K562 (cell line): ENCODE results near the gene NTSR1. TPM values are rescaled to one million over a fixed set of nuclear protein-coding genes. Genes with fewer than 3 reads are reported as not detected.

ENCODE experiments used
- BMI1 ChIP-seq: fragments of 150-350 bp; IDR thresholded peaks from 2 replicates; pipeline ENCODE4 v1.6.1; 2014; ENCODE audit warnings: low read length
- FOXM1 ChIP-seq, 2 experiments: fragments of 450-650 bp in 1 of 2; sonication (generic) in 1 of 2; formaldehyde crosslinking in 1 of 2; IDR thresholded peaks; 2 replicates each; pipeline versions ENCODE4 v1.6.1 to v1.9.0; 2017 to 2022; ENCODE audit warnings: low read depth in 2 of 2, mild to moderate bottlenecking in 2 of 2, missing genetic modification reagents in 1 of 2, moderate library complexity in 1 of 2
- MBD1 ChIP-seq: fragments of 250-450 bp; sonication (Bioruptor Pico); IDR thresholded peaks from 2 replicates; pipeline ENCODE4 v1.8.0; 2022; ENCODE audit warnings: inconsistent platforms
- MBD2 ChIP-seq: sonication (generic); IDR thresholded peaks from 2 replicates; pipeline ENCODE4 v1.6.1; 2016; ENCODE audit warnings: low read depth, borderline replicate concordance
- MCM5 ChIP-seq: fragments of 450-650 bp; IDR thresholded peaks from 2 replicates; pipeline ENCODE4 v1.6.1; 2016; ENCODE audit warnings: low read depth
- MCM7 ChIP-seq, 2 experiments: fragments of 450-650 bp; IDR thresholded peaks; 2 replicates each; pipeline ENCODE4 v1.6.1; 2016 to 2018
- NCOA2 ChIP-seq, 2 experiments: fragments of 450-650 bp; IDR thresholded peaks; 2 replicates each; pipeline ENCODE4 v1.6.1; 2018; ENCODE audit warnings: mild to moderate bottlenecking in 2 of 2, moderate library complexity in 1 of 2; ENCODE audit not compliant: partially characterized antibody in 2 of 2
- PCBP1 ChIP-seq: fragments of 200-400 bp; formaldehyde crosslinking; IDR thresholded peaks from 2 replicates; pipeline ENCODE4 v1.6.1; 2018; ENCODE audit warnings: mild to moderate bottlenecking, low read depth, low read length; ENCODE audit not compliant: poor library complexity, severe bottlenecking
- RBBP5 ChIP-seq: fragments of 200-600 bp; sonication (generic); IDR thresholded peaks from 2 replicates; pipeline ENCODE4 v1.6.1; 2012; ENCODE audit warnings: borderline replicate concordance, mild to moderate bottlenecking, low read length, control low read depth, inconsistent platforms; ENCODE audit not compliant: insufficient read depth, poor library complexity, severe bottlenecking
- SMAD4 ChIP-seq: fragments of 250-450 bp; sonication (Bioruptor Pico); conservative IDR thresholded peaks from 2 replicates; pipeline ENCODE4 v1.8.0; 2021; ENCODE audit warnings: inconsistent platforms, mild to moderate bottlenecking, moderate library complexity
- SMARCC2 ChIP-seq: fragments of 450-650 bp; IDR thresholded peaks from 2 replicates; pipeline ENCODE4 v1.6.1; 2017; ENCODE audit warnings: antibody characterized with exemption, moderate library complexity, mild to moderate bottlenecking, low read depth
- TAF15 ChIP-seq: fragments of 200-400 bp; formaldehyde crosslinking; IDR thresholded peaks from 2 replicates; pipeline ENCODE4 v1.6.1; 2017; ENCODE audit warnings: mild to moderate bottlenecking, low read depth, low read length, moderate library complexity
- TCF3 ChIP-seq: sonication (generic); formaldehyde crosslinking; IDR thresholded peaks from 2 replicates; pipeline ENCODE4 v1.4.0; 2020; ENCODE audit warnings: mild to moderate bottlenecking, missing genetic modification reagents
- ZBTB26 ChIP-seq: fragments of 450-650 bp; formaldehyde crosslinking; IDR thresholded peaks from 2 replicates; pipeline ENCODE4 v1.4.0; 2022; ENCODE audit warnings: missing genetic modification characterization
- ZFP30 ChIP-seq: fragments of 250-450 bp; sonication (Bioruptor Pico); IDR thresholded peaks from 2 replicates; pipeline ENCODE4 v1.8.0; 2022; ENCODE audit warnings: moderate library complexity, mild to moderate bottlenecking, inconsistent platforms, borderline replicate concordance
- ZNF174 ChIP-seq: fragments of 250-450 bp; sonication (Bioruptor Pico); IDR thresholded peaks from 2 replicates; pipeline ENCODE4 v1.4.0; 2020; ENCODE audit warnings: mild to moderate bottlenecking
- ZNF212 ChIP-seq: fragments of 450-650 bp; formaldehyde crosslinking; IDR thresholded peaks from 2 replicates; pipeline ENCODE4 v1.4.0; 2020; ENCODE audit warnings: mild to moderate bottlenecking
- ZNF507 ChIP-seq: conservative IDR thresholded peaks from 2 replicates; pipeline ENCODE4 v1.6.1; 2017; ENCODE audit warnings: missing genetic modification characterization, missing compliant biosample characterization
- ZNF586 ChIP-seq: fragments of 450-650 bp; formaldehyde crosslinking; conservative IDR thresholded peaks from 2 replicates; pipeline ENCODE4 v1.4.0; 2020; ENCODE audit warnings: mild to moderate bottlenecking, moderate library complexity
- polyA plus RNA-seq, 8 experiments: library from polyadenylated mRNA; depleted of rRNA in 4 of 8; stranded (reverse) in 5 of 8; unstranded in 3 of 8; fragments of >200 nt; fragmentation: Nextera tagmentation in 2 of 8; fragmentation: Illumina TruSeq in 1 of 8; extraction: Ambion mirVana in 2 of 8; extraction: Trizol in 1 of 8; gene quantifications; 2 replicates each; pipeline versions ENCODE4 v1.2.1 to v1.2.3, GENCODE V29; 2011 to 2014; ENCODE audit warnings: inconsistent platforms in 1 of 8, missing spikeins in 1 of 8
- total RNA-seq, 7 experiments: library from RNA; depleted of rRNA in 6 of 7; stranded (reverse); fragments of >200 nt in 6 of 7; fragmentation: Illumina TruSeq in 2 of 7; extraction: Trizol in 2 of 7; gene quantifications; 2 replicates each; pipeline versions ENCODE4 v1.2.1 to v1.2.3, GENCODE V29; 2011 to 2021; ENCODE audit warnings: low replicate concordance in 1 of 7
- TF ChIP-seq, protein P1 (sequence below), 2 experiments: fragments of 200-800 bp in 1 of 2; sonication (Bioruptor generic) in 1 of 2; sonication (generic) in 1 of 2; formaldehyde crosslinking in 1 of 2; IDR thresholded peaks in 1 of 2; conservative IDR thresholded peaks in 1 of 2; 2 replicates each; pipeline versions ENCODE4 v1.5.0 to v1.6.1; 2016 to 2020; ENCODE audit warnings: missing compliant biosample characterization in 1 of 2, missing genetic modification characterization in 1 of 2, missing genetic modification reagents in 1 of 2
- TF ChIP-seq, protein P2 (sequence below): fragments of 200-400 bp; formaldehyde crosslinking; IDR thresholded peaks from 2 replicates; pipeline ENCODE4 v1.6.1; 2017; ENCODE audit warnings: mild to moderate bottlenecking, low read depth, low read length, moderate library complexity

Gene NTSR1
- total and polyA plus RNA-seq, 9 of the 15 experiments (the other 6 are each of a cell fraction or from before 2014, with no cell fraction given), result 0.04 to 0.40 (median 0.13) TPM; not detected in 3

GRCh38 chr20:62794007-62794724 lies 85.5 kb downstream of the NTSR1 start (continued):
- TF ChIP-seq ZBTB26 (CRISPR knock-in tag) (no peak), MBD2 (peak; percentile 90), TAF15 (no peak), TCF3 (CRISPR knock-in tag) (no peak; the same call in 1 of the 2 replicates), ZFP30 (no peak), MCM5 (no peak), MCM7 (IDR thresholded peaks at IDR 0.05) (no peak), SMAD4 (CRISPR knock-in tag) (peak; percentile 23; the same call in 1 of the 2 replicates), FOXM1 (IDR thresholded peaks at IDR 0.05; ENCODE audit: low read depth) (no peak), FOXM1 (CRISPR knock-in tag; IDR thresholded peaks at IDR 0.05; ENCODE audit: low read depth) (0 out of 2 replicates have a peak, but pooled peaks have one; percentile 25), ZNF212 (CRISPR knock-in tag) (no peak), ZNF174 (CRISPR knock-in tag) (no peak), ZNF586 (CRISPR knock-in tag) (no peak), ZNF507 (no peak), BMI1 (no peak), MBD1 (CRISPR knock-in tag) (no peak), SMARCC2 (no peak), RBBP5 (no peak), PCBP1 (peak; percentile 90), NCOA2 (IDR thresholded peaks at IDR 0.05; ENCODE audit: partially characterized antibody in 2 of 2) (no peak)
- TF ChIP-seq, protein P1, sequence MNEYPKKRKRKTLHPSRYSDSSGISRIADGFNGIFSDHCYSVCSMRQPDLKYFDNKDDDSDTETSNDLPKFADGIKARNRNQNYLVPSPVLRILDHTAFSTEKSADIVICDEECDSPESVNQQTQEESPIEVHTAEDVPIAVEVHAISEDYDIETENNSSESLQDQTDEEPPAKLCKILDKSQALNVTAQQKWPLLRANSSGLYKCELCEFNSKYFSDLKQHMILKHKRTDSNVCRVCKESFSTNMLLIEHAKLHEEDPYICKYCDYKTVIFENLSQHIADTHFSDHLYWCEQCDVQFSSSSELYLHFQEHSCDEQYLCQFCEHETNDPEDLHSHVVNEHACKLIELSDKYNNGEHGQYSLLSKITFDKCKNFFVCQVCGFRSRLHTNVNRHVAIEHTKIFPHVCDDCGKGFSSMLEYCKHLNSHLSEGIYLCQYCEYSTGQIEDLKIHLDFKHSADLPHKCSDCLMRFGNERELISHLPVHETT (CRISPR knock-in tag; conservative IDR thresholded peaks at IDR 0.05 in 1 of 2, IDR thresholded peaks at IDR 0.05 in 1 of 2), result 0 out of 4 replicates have a peak, but pooled peaks of 1 of the 2 experiments have one; percentile 13
- TF ChIP-seq, protein P2, sequence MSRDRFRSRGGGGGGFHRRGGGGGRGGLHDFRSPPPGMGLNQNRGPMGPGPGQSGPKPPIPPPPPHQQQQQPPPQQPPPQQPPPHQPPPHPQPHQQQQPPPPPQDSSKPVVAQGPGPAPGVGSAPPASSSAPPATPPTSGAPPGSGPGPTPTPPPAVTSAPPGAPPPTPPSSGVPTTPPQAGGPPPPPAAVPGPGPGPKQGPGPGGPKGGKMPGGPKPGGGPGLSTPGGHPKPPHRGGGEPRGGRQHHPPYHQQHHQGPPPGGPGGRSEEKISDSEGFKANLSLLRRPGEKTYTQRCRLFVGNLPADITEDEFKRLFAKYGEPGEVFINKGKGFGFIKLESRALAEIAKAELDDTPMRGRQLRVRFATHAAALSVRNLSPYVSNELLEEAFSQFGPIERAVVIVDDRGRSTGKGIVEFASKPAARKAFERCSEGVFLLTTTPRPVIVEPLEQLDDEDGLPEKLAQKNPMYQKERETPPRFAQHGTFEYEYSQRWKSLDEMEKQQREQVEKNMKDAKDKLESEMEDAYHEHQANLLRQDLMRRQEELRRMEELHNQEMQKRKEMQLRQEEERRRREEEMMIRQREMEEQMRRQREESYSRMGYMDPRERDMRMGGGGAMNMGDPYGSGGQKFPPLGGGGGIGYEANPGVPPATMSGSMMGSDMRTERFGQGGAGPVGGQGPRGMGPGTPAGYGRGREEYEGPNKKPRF, result no peak
